GM19043 (cell line): ENCODE data around the gene MEF2C.

Source experiments
- ATAC-seq: cut with Tn5 transposase; IDR thresholded peaks from one replicate; pipeline ENCODE4 v1.9.1; 2021; ENCODE audit warnings: low read depth; ENCODE audit not compliant: unreplicated experiment

Gene MEF2C

GRCh38 chr5:88667496-88668201 is 215.3 kb downstream of the MEF2C start:
- ATAC-seq = no peak
